ENCODE results near the gene SYNJ2.

- TF ChIP-seq EZH2 (IDR thresholded peaks at IDR 0.05; ENCODE audit: borderline replicate concordance, low read depth, low read length, severe bottlenecking) = no peak
- TF ChIP-seq, protein P1, sequence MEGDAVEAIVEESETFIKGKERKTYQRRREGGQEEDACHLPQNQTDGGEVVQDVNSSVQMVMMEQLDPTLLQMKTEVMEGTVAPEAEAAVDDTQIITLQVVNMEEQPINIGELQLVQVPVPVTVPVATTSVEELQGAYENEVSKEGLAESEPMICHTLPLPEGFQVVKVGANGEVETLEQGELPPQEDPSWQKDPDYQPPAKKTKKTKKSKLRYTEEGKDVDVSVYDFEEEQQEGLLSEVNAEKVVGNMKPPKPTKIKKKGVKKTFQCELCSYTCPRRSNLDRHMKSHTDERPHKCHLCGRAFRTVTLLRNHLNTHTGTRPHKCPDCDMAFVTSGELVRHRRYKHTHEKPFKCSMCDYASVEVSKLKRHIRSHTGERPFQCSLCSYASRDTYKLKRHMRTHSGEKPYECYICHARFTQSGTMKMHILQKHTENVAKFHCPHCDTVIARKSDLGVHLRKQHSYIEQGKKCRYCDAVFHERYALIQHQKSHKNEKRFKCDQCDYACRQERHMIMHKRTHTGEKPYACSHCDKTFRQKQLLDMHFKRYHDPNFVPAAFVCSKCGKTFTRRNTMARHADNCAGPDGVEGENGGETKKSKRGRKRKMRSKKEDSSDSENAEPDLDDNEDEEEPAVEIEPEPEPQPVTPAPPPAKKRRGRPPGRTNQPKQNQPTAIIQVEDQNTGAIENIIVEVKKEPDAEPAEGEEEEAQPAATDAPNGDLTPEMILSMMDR (IDR thresholded peaks at IDR 0.05; ENCODE audit: borderline replicate concordance, extremely low read depth, low read length, poor library complexity, severe bottlenecking) = no peak
Observed at GRCh38 chr6:158087224-158087867, 105.7 kb downstream of the SYNJ2 start.
